GM12873 (cell line): Measurements from ENCODE around the gene GPR62.
A peak's percentile ranks its signal among the peaks of the same experiment; 100 is the strongest.

ENCODE experiments used
- TF ChIP-seq, protein P1 (sequence below): IDR thresholded peaks from 2 replicates; pipeline ENCODE4 v1.5.1; 2012; ENCODE audit warnings: low read depth, mild to moderate bottlenecking, moderate library complexity, low read length, control low read depth; ENCODE audit not compliant: insufficient read depth; ENCODE audit errors: missing control alignments

GPR62 gene

DNA sequence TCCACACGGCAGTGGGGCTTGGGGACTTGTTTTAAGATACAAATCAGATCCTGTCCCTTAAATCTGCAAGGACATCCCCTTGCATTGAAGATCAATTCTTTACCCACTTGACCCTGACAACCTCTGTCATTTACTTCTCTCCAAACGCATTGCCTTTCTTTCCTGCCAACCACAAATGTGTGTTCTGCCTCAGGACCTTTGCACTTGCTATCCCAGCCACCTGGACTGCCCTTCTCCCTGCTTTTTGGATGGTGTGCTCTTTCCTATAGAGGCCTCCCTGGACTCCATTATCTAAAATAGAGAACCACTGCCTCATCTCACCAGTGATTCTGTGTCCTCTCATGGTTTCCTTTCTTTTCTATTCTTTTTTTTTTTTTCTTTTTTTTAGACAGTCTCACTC, 42.0 kb downstream of the GPR62 start:
- TF ChIP-seq, protein P1, sequence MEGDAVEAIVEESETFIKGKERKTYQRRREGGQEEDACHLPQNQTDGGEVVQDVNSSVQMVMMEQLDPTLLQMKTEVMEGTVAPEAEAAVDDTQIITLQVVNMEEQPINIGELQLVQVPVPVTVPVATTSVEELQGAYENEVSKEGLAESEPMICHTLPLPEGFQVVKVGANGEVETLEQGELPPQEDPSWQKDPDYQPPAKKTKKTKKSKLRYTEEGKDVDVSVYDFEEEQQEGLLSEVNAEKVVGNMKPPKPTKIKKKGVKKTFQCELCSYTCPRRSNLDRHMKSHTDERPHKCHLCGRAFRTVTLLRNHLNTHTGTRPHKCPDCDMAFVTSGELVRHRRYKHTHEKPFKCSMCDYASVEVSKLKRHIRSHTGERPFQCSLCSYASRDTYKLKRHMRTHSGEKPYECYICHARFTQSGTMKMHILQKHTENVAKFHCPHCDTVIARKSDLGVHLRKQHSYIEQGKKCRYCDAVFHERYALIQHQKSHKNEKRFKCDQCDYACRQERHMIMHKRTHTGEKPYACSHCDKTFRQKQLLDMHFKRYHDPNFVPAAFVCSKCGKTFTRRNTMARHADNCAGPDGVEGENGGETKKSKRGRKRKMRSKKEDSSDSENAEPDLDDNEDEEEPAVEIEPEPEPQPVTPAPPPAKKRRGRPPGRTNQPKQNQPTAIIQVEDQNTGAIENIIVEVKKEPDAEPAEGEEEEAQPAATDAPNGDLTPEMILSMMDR, result no peak

DNA sequence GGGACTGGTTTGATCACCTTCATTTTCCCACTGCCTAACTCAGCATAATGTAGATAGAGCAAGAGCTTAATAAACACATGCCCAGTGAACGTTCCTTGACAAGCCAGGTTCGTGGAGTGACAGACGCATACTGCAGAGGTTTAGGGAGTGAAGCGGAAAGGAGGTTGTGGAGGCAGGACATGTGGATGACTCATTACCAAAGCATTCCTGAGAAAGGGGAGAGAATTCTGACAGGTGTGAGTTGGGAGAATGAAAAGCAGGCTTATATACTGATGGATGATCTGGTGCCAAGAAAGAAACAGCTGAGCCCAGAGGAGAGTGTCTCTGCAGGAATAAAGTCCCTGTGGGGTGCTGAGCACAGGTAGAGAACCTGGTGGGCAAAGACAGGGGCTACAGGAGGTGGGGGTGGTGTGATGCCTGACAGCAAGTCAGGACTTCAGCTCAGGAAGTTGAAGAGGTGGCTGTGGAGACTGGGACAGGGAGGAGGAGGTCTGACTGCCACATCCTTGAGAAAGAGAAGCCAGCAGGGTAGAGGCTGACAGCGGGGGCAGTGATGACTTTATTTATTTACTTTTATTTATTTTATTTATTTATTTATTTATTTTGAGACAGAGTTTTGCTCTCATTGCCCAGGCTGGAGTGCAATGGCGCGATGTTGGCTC, 42.9 kb downstream of the GPR62 start:
- TF ChIP-seq, protein P1, result no peak

DNA sequence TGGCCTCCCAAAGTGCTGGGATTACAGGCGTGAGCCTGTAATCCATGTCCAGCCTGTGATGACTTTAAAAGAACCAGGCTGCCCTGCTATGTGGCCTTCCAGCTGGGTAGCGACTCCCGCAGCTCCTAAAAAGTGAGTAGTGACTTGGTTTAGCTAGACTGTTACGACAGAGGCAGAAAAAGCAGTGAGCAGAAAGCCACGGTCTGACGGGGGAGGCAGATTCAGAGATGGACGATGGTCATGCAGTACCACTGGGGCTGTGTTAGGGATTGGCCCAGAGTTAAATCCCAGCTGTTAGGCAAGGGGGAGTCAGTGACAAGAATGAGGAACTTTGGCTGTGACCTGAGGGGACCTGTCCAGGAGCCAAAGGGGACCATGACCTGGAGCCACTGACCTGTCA, 43.6 kb downstream of the GPR62 start:
- TF ChIP-seq, protein P1, result no peak

- TF ChIP-seq, protein P1, result no peak
Observed at GRCh38 chr3:51999846-52000245, 44.7 kb downstream of the GPR62 start.

DNA sequence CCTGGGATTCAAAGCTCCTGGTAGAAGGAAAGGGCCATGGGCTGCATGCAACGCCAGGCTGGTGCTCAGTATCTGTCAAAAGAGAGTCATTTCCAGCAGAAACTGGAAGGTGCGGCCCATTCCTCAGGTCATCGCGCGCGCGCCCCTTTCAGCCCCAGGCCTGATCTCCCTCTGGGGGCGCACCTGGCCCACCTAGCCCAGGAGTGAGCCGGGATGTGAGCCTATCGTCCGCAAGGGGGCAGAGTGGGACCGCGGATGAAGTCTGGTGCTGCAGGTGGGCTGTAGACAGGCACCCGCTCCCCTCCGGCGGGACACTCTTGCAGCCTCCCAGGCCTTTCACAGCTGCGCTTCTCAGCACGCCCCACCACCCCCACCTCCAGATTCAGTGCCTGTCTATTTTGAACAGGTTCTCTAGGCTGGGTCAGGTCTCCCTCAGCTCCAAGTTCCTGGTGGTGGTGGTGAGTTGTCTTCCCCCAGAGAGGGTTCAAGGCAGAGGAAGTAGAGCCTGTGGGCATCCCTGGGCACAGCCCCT, 46.3 kb downstream of the GPR62 start:
- TF ChIP-seq, protein P1, result peak; percentile 96

- TF ChIP-seq, protein P1, result no peak
Observed at GRCh38 chr3:52002748-52003147, 47.6 kb downstream of the GPR62 start.

DNA sequence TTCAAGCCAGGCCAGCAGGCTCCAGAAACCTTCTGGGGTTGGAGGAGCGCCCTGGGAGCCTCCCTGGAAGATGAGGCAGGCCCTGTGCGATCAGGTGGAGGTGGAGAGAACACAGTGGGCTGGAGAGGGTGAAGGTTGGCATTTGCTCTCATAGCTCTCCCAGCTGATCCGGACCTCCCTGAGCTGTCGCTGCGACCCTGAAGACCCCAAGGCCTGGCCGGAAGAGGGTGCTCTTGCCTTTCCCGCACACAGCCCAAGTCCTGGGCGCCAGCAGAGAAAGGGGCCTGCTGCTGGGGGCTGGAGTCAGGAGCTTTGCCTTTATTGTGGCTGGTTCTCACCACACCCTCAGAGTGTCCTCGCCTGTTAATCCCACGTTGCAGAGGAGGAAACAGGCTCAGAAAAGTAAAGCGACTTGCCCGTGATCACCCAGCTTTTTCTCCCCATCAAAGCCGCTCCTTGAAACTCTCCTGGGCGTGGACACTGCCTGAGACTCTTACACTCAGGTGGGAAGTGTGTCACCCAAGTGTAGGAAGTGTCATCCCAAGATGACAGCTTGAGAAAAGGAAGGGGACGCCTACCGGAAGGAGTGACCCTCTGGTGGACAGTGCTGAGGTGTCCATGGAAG, 49.1 kb downstream of the GPR62 start:
- TF ChIP-seq, protein P1, result peak; percentile 65
